Loucy (cell line): ENCODE data around the gene NAV2.

ENCODE experiments used
- EZH2phosphoT487 ChIP-seq: fragments of 200-600 bp; IDR thresholded peaks from 2 replicates; pipeline ENCODE4 v1.6.1; 2018; ENCODE audit warnings: antibody characterized with exemption, mild to moderate bottlenecking, moderate library complexity, borderline replicate concordance
- TF ChIP-seq, protein P1 (sequence below): fragments of 200-600 bp; sonication (generic); conservative IDR thresholded peaks from 2 replicates; pipeline ENCODE4 v1.5.1; 2014; ENCODE audit warnings: mild to moderate bottlenecking, antibody characterized with exemption, low read length

DNA sequence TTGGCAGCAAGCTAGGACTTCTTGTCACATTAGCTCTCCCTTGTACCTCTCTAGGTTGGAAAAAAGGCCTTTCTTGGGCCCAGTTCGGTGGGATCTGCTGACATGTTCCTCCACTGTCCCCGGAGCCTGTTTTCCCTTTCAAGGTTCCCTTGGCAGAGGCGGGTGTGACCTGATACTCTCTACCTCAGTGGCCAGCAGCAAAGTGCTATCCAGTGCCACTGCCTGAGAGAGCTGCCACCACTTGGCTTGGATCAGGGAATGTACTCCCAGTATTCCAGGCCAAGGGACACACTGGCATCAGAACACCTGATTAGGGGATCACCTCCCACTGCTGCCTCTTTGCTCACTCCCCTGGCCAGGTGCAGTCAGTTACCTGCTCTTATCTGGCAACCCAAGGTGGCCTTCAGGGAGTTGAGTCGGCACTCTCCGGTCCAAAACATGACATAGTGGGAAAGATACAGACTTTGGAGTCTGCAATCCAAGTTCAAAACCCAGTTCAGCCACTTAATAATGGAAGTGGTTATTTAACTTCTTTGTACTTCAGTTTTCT lies 17.8 kb upstream of the NAV2 start:
- TF ChIP-seq, protein P1, sequence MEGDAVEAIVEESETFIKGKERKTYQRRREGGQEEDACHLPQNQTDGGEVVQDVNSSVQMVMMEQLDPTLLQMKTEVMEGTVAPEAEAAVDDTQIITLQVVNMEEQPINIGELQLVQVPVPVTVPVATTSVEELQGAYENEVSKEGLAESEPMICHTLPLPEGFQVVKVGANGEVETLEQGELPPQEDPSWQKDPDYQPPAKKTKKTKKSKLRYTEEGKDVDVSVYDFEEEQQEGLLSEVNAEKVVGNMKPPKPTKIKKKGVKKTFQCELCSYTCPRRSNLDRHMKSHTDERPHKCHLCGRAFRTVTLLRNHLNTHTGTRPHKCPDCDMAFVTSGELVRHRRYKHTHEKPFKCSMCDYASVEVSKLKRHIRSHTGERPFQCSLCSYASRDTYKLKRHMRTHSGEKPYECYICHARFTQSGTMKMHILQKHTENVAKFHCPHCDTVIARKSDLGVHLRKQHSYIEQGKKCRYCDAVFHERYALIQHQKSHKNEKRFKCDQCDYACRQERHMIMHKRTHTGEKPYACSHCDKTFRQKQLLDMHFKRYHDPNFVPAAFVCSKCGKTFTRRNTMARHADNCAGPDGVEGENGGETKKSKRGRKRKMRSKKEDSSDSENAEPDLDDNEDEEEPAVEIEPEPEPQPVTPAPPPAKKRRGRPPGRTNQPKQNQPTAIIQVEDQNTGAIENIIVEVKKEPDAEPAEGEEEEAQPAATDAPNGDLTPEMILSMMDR = no peak
- TF ChIP-seq EZH2phosphoT487 = no peak
